K562 (cell line): Measurements from ENCODE around the gene CD300E.
"Not testable (repeated sequence)": the region's sequence is repeated elsewhere in the genome, so short reads cannot be mapped to it uniquely, and the experiment has no call there.

Experiments used
- CHCHD3 ChIP-seq: fragments of 250-450 bp; sonication (Bioruptor Pico); IDR thresholded peaks from 2 replicates; pipeline ENCODE4 v2.1.2; 2022; ENCODE audit warnings: mild to moderate bottlenecking
- ELF4 ChIP-seq: fragments of 450-650 bp; formaldehyde crosslinking; IDR thresholded peaks from 2 replicates; pipeline ENCODE4 v1.4.0; 2022; ENCODE audit warnings: missing genetic modification characterization
- FOSL1 ChIP-seq: fragments of 200-800 bp; sonication (Bioruptor generic); conservative IDR thresholded peaks from 2 replicates; pipeline ENCODE4 v1.6.1; 2016; ENCODE audit warnings: missing genetic modification characterization, missing compliant biosample characterization
- JUND ChIP-seq, 2 experiments: IDR thresholded peaks; 2 replicates in 1 of 2; 3 replicates in 1 of 2; pipeline ENCODE4 v1.6.1; 2011; ENCODE audit warnings: borderline replicate concordance in 2 of 2, low read depth in 2 of 2, low read length in 2 of 2, improper control_type of control experiment in 1 of 2, missing biosample characterization in 1 of 2, missing genetic modification characterization in 1 of 2, missing genetic modification reagents in 1 of 2
- RAD21 ChIP-seq, 2 experiments: fragments of 250-450 bp in 1 of 2; fragments of 450-650 bp in 1 of 2; sonication (Bioruptor Pico) in 1 of 2; formaldehyde crosslinking in 1 of 2; IDR thresholded peaks in 1 of 2; conservative IDR thresholded peaks in 1 of 2; 2 replicates each; pipeline versions ENCODE4 v1.4.0 to v1.8.0; 2020 to 2022; ENCODE audit warnings: mild to moderate bottlenecking in 2 of 2, moderate library complexity in 1 of 2
- RNF2 ChIP-seq: sonication (generic); IDR thresholded peaks from 2 replicates; pipeline ENCODE4 v1.6.1; 2016
- SMAD1 ChIP-seq: fragments of 150-350 bp; IDR thresholded peaks from 2 replicates; pipeline ENCODE4 v1.6.1; 2014; ENCODE audit warnings: low read length, low read depth; ENCODE audit not compliant: partially characterized antibody
- TAF1 ChIP-seq: IDR thresholded peaks from 2 replicates; pipeline ENCODE4 v1.6.1; 2011; ENCODE audit warnings: mild to moderate bottlenecking, low read length, moderate library complexity; ENCODE audit not compliant: insufficient read depth, control insufficient read depth, severe bottlenecking; ENCODE audit errors: extremely low read depth
- TARDBP ChIP-seq: fragments of 450-650 bp; IDR thresholded peaks from 2 replicates; pipeline ENCODE4 v1.6.1; 2016
- TF ChIP-seq, protein P1 (sequence below): fragments of 450-650 bp; formaldehyde crosslinking; IDR thresholded peaks from 2 replicates; pipeline ENCODE4 v1.4.0; 2022; ENCODE audit warnings: missing genetic modification characterization
- TF ChIP-seq, protein P2 (sequence below), 2 experiments: fragments of 450-650 bp; formaldehyde crosslinking in 1 of 2; IDR thresholded peaks; 2 replicates each; pipeline versions ENCODE4 v1.4.0 to v1.6.1; 2014 to 2020; ENCODE audit warnings: mild to moderate bottlenecking in 2 of 2, borderline replicate concordance in 1 of 2, low read depth in 1 of 2
- TF ChIP-seq, protein P3 (sequence below): fragments of 450-650 bp; formaldehyde crosslinking; IDR thresholded peaks from 2 replicates; pipeline ENCODE4 v1.4.0; 2020; ENCODE audit warnings: mild to moderate bottlenecking, moderate library complexity
- TF ChIP-seq, protein P4 (sequence below), 2 experiments: IDR thresholded peaks; 2 replicates each; pipeline ENCODE4 v1.6.1; 2012; ENCODE audit warnings: improper control_type of control experiment in 2 of 2, low read depth in 2 of 2, low read length in 2 of 2, borderline replicate concordance in 1 of 2
- TF ChIP-seq, protein P5 (sequence below), 2 experiments: fragments of 450-650 bp in 1 of 2; sonication (generic) in 1 of 2; formaldehyde crosslinking in 1 of 2; IDR thresholded peaks in 1 of 2; conservative IDR thresholded peaks in 1 of 2; 2 replicates each; pipeline versions ENCODE4 v1.6.1 to v1.8.1; 2016 to 2023; ENCODE audit warnings: mild to moderate bottlenecking in 2 of 2, moderate library complexity in 2 of 2, inconsistent platforms in 1 of 2, missing genetic modification reagents in 1 of 2

DNA sequence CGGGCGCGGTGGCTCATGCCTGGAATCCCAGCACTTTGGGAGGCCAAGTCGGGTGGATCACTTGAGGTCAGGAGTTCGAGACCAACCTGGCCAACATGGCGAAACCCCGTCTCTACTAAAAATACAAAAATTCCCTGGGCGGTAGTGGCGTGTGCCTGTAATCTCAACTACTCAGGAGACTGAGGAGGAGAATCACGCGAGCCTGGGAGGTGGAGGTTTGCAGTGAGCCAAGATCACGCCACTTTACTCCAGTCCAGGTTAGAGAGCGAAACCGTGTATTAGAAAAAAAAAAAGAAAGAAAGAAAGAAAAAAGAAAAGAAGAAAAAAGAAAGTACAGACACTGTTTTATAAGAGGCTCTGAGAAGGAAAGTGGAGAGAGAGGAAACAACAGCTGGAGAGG, 6.7 kb upstream of the CD300E start:
- TF ChIP-seq, protein P1, sequence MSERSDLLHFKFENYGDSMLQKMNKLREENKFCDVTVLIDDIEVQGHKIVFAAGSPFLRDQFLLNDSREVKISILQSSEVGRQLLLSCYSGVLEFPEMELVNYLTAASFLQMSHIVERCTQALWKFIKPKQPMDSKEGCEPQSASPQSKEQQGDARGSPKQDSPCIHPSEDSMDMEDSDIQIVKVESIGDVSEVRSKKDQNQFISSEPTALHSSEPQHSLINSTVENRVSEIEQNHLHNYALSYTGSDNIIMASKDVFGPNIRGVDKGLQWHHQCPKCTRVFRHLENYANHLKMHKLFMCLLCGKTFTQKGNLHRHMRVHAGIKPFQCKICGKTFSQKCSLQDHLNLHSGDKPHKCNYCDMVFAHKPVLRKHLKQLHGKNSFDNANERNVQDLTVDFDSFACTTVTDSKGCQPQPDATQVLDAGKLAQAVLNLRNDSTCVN (CRISPR knock-in tag): not testable (repeated sequence)
- not testable (repeated sequence) for TF ChIP-seq ELF4 (CRISPR knock-in tag); JUND (IDR thresholded peaks at IDR 0.05; ENCODE audit: borderline replicate concordance, low read depth, low read length); JUND (tag; IDR thresholded peaks at IDR 0.05; ENCODE audit: borderline replicate concordance, low read depth, low read length); SMAD1; TAF1; FOSL1 (tag); RNF2; CHCHD3 (CRISPR knock-in tag); TARDBP; RAD21 (CRISPR knock-in tag; conservative IDR thresholded peaks at IDR 0.05 in 1 of 2, IDR thresholded peaks at IDR 0.05 in 1 of 2)
- TF ChIP-seq, protein P2, sequence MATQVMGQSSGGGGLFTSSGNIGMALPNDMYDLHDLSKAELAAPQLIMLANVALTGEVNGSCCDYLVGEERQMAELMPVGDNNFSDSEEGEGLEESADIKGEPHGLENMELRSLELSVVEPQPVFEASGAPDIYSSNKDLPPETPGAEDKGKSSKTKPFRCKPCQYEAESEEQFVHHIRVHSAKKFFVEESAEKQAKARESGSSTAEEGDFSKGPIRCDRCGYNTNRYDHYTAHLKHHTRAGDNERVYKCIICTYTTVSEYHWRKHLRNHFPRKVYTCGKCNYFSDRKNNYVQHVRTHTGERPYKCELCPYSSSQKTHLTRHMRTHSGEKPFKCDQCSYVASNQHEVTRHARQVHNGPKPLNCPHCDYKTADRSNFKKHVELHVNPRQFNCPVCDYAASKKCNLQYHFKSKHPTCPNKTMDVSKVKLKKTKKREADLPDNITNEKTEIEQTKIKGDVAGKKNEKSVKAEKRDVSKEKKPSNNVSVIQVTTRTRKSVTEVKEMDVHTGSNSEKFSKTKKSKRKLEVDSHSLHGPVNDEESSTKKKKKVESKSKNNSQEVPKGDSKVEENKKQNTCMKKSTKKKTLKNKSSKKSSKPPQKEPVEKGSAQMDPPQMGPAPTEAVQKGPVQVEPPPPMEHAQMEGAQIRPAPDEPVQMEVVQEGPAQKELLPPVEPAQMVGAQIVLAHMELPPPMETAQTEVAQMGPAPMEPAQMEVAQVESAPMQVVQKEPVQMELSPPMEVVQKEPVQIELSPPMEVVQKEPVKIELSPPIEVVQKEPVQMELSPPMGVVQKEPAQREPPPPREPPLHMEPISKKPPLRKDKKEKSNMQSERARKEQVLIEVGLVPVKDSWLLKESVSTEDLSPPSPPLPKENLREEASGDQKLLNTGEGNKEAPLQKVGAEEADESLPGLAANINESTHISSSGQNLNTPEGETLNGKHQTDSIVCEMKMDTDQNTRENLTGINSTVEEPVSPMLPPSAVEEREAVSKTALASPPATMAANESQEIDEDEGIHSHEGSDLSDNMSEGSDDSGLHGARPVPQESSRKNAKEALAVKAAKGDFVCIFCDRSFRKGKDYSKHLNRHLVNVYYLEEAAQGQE (IDR thresholded peaks at IDR 0.05; ENCODE audit: borderline replicate concordance): not testable (repeated sequence)
- TF ChIP-seq, protein P2 (CRISPR knock-in tag; IDR thresholded peaks at IDR 0.05; ENCODE audit: low read depth): not testable (repeated sequence)
- TF ChIP-seq, protein P3, sequence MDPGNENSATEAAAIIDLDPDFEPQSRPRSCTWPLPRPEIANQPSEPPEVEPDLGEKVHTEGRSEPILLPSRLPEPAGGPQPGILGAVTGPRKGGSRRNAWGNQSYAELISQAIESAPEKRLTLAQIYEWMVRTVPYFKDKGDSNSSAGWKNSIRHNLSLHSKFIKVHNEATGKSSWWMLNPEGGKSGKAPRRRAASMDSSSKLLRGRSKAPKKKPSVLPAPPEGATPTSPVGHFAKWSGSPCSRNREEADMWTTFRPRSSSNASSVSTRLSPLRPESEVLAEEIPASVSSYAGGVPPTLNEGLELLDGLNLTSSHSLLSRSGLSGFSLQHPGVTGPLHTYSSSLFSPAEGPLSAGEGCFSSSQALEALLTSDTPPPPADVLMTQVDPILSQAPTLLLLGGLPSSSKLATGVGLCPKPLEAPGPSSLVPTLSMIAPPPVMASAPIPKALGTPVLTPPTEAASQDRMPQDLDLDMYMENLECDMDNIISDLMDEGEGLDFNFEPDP (CRISPR knock-in tag): not testable (repeated sequence)
- TF ChIP-seq, protein P4, sequence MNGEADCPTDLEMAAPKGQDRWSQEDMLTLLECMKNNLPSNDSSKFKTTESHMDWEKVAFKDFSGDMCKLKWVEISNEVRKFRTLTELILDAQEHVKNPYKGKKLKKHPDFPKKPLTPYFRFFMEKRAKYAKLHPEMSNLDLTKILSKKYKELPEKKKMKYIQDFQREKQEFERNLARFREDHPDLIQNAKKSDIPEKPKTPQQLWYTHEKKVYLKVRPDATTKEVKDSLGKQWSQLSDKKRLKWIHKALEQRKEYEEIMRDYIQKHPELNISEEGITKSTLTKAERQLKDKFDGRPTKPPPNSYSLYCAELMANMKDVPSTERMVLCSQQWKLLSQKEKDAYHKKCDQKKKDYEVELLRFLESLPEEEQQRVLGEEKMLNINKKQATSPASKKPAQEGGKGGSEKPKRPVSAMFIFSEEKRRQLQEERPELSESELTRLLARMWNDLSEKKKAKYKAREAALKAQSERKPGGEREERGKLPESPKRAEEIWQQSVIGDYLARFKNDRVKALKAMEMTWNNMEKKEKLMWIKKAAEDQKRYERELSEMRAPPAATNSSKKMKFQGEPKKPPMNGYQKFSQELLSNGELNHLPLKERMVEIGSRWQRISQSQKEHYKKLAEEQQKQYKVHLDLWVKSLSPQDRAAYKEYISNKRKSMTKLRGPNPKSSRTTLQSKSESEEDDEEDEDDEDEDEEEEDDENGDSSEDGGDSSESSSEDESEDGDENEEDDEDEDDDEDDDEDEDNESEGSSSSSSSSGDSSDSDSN (IDR thresholded peaks at IDR 0.05; ENCODE audit: borderline replicate concordance in 1 of 2, low read depth in 2 of 2, low read length in 2 of 2): not testable (repeated sequence)
- TF ChIP-seq, protein P5, sequence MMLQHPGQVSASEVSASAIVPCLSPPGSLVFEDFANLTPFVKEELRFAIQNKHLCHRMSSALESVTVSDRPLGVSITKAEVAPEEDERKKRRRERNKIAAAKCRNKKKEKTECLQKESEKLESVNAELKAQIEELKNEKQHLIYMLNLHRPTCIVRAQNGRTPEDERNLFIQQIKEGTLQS (IDR thresholded peaks at IDR 0.05): not testable (repeated sequence)
- TF ChIP-seq, protein P5 (CRISPR knock-in tag; conservative IDR thresholded peaks at IDR 0.05): not testable (repeated sequence)
